Astrocyte (in vitro differentiated cells and primary cell): Measurements from ENCODE around the gene RELN. TPM values are rescaled to one million over a fixed set of nuclear protein-coding genes. Genes with fewer than 3 reads are reported as not detected.

Experiments used
- DNase-seq: peaks from one replicate; pipeline ENCODE4 v3.0.0-alpha.2; 2010; ENCODE audit warnings: low read depth
- FAIRE-seq: peaks from 2 replicates; lab custom pipeline; 2011; peaks lifted over from hg19 to GRCh38; lab: Jason Lieb, UNC
- H2AFZ ChIP-seq: 2 replicates; pipeline ENCODE4 v1.6.0; 2012; ENCODE audit warnings: low read depth, low read length, inconsistent platforms
- H3K27ac ChIP-seq: 2 replicates; pipeline ENCODE4 v1.5.1; 2011; ENCODE audit warnings: low read depth, low read length, inconsistent platforms
- H3K27me3 ChIP-seq: 2 replicates; pipeline ENCODE4 v1.6.0; 2011; ENCODE audit warnings: low read length, inconsistent platforms; ENCODE audit not compliant: insufficient read depth
- H3K36me3 ChIP-seq: 2 replicates; pipeline ENCODE4 v1.5.1; 2011; ENCODE audit warnings: low read length, inconsistent platforms; ENCODE audit not compliant: insufficient read depth
- H3K4me1 ChIP-seq: 2 replicates; pipeline ENCODE4 v1.5.1; 2011; ENCODE audit warnings: low read length, inconsistent platforms; ENCODE audit not compliant: insufficient read depth
- H3K4me2 ChIP-seq: 2 replicates; pipeline ENCODE4 v1.6.0; 2012; ENCODE audit warnings: low read length, inconsistent platforms
- H3K4me3 ChIP-seq: 2 replicates; pipeline ENCODE4 v1.5.1; 2011; ENCODE audit warnings: low read depth, mild to moderate bottlenecking, low read length, inconsistent platforms; ENCODE audit not compliant: insufficient read depth
- H3K79me2 ChIP-seq: 2 replicates; pipeline ENCODE4 v1.6.0; 2012; ENCODE audit warnings: mild to moderate bottlenecking, low read length, inconsistent platforms; ENCODE audit not compliant: insufficient read depth
- H3K9ac ChIP-seq: 2 replicates; pipeline ENCODE4 v1.6.0; 2012; ENCODE audit warnings: mild to moderate bottlenecking, low read length, inconsistent platforms
- H3K9me3 ChIP-seq: 2 replicates; pipeline ENCODE4 v1.5.1; 2012; ENCODE audit warnings: low read depth, mild to moderate bottlenecking, low read length, inconsistent platforms; ENCODE audit not compliant: insufficient read depth
- H4K20me1 ChIP-seq: 2 replicates; pipeline ENCODE4 v1.6.0; 2012; ENCODE audit warnings: low read length, inconsistent platforms; ENCODE audit not compliant: insufficient read depth
- H3K27ac Mint-ChIP-seq: one replicate; pipeline ENCODE4 v1.8.0; 2021; ENCODE audit warnings: mild to moderate bottlenecking, mixed read lengths; ENCODE audit not compliant: unreplicated experiment
- H3K27me3 Mint-ChIP-seq: one replicate; pipeline ENCODE4 v1.8.0; 2021; ENCODE audit warnings: low read depth, mixed read lengths; ENCODE audit not compliant: unreplicated experiment
- H3K36me3 Mint-ChIP-seq: one replicate; pipeline ENCODE4 v1.8.0; 2021; ENCODE audit warnings: low read depth, mixed read lengths; ENCODE audit not compliant: unreplicated experiment
- H3K4me1 Mint-ChIP-seq: one replicate; pipeline ENCODE4 v1.8.0; 2021; ENCODE audit warnings: low read depth, mixed read lengths; ENCODE audit not compliant: unreplicated experiment
- H3K4me3 Mint-ChIP-seq: one replicate; pipeline ENCODE4 v1.8.0; 2021; ENCODE audit warnings: mild to moderate bottlenecking, moderate library complexity, mixed read lengths; ENCODE audit not compliant: unreplicated experiment
- H3K9me3 Mint-ChIP-seq: one replicate; pipeline ENCODE4 v1.8.0; 2021; ENCODE audit warnings: mild to moderate bottlenecking, mixed read lengths; ENCODE audit not compliant: unreplicated experiment
- CTCF ChIP-seq: IDR thresholded peaks from 2 replicates; pipeline ENCODE4 v1.5.1; 2011; ENCODE audit warnings: low read depth, mild to moderate bottlenecking, inconsistent platforms, low read length, moderate library complexity; ENCODE audit not compliant: insufficient read depth
- EZH2 ChIP-seq: IDR thresholded peaks from 2 replicates; pipeline ENCODE4 v1.6.1; 2012; ENCODE audit warnings: mild to moderate bottlenecking, low read length, inconsistent platforms; ENCODE audit not compliant: insufficient read depth
- total RNA-seq: library from RNA; stranded (reverse); gene quantifications from 2 replicates; pipeline ENCODE4 v1.2.1, GENCODE V29; 2021

Gene RELN
- total RNA-seq, 1 donor from 2014 or later, result 0.98 TPM

- Mint-ChIP-seq H3K4me3 (no peak overlapping the region), H3K4me1 (no peaks in the 10 kb centered on the region)
Observed at GRCh38 chr7:103929901-103930311, 59.6 kb downstream of the RELN start.

GRCh38 chr7:103928581-103928980 is 60.9 kb downstream of the RELN start:
- TF ChIP-seq CTCF (no peak), EZH2 (no peak)
- no peak for FAIRE-seq
- no peaks in the 10 kb centered on the region for H3K4me1 Mint-ChIP-seq
- H3K9me3 ChIP-seq, result no peaks in the 10 kb centered on the region
- no peaks in the 10 kb centered on the region for H3K9me3 Mint-ChIP-seq
- H3K36me3 Mint-ChIP-seq, result no peaks in the 10 kb centered on the region
- H2AFZ ChIP-seq, result no peak overlapping the region
- no peaks in the 10 kb centered on the region for H3K79me2 ChIP-seq
- peaks cover 16% of the 10 kb centered on the region for H3K27me3 Mint-ChIP-seq
- H3K4me1 ChIP-seq, result no peaks in the 10 kb centered on the region
- no peaks in the 10 kb centered on the region for H3K36me3 ChIP-seq
- H3K4me3 ChIP-seq, result no peak overlapping the region
- H3K27ac ChIP-seq, result no peak overlapping the region
- DNase-seq, result no peak
- no peaks in the 10 kb centered on the region for H3K27me3 ChIP-seq
- no peak overlapping the region for H3K9ac ChIP-seq
- no peak overlapping the region for H3K4me2 ChIP-seq
- H3K27ac Mint-ChIP-seq, result no peak overlapping the region
- no peaks in the 10 kb centered on the region for H4K20me1 ChIP-seq
- no peak overlapping the region for H3K4me3 Mint-ChIP-seq

More at GRCh38 chr7:103929901-103930311, 59.6 kb downstream of the RELN start:
- Histone ChIP-seq H3K9ac (no peak overlapping the region), H3K79me2 (no peaks in the 10 kb centered on the region), H3K9me3 (no peaks in the 10 kb centered on the region), H3K36me3 (no peaks in the 10 kb centered on the region), H3K4me3 (no peak overlapping the region), H3K4me2 (no peak overlapping the region), H4K20me1 (no peaks in the 10 kb centered on the region), H3K4me1 (no peaks in the 10 kb centered on the region), H2AFZ (no peak overlapping the region), H3K27ac (no peak overlapping the region), H3K27me3 (no peaks in the 10 kb centered on the region)
- DNase-seq, result no peak
- no peak overlapping the region for H3K27ac Mint-ChIP-seq
- TF ChIP-seq EZH2 (no peak), CTCF (no peak)
- H3K9me3 Mint-ChIP-seq, result no peaks in the 10 kb centered on the region
- H3K27me3 Mint-ChIP-seq, result peaks cover 19% of the 10 kb centered on the region
- no peak for FAIRE-seq
- no peaks in the 10 kb centered on the region for H3K36me3 Mint-ChIP-seq

- DNase-seq (no peak), FAIRE-seq (no peak)
- Histone ChIP-seq H3K27me3 (no peaks in the 10 kb centered on the region), H3K4me3 (no peak overlapping the region), H3K9ac (no peak overlapping the region), H3K27ac (no peak overlapping the region), H3K9me3 (no peaks in the 10 kb centered on the region), H3K36me3 (no peaks in the 10 kb centered on the region), H3K79me2 (no peaks in the 10 kb centered on the region), H3K4me2 (no peak overlapping the region), H2AFZ (no peak overlapping the region), H3K4me1 (no peaks in the 10 kb centered on the region), H4K20me1 (no peaks in the 10 kb centered on the region)
- Mint-ChIP-seq H3K27me3 (peaks cover 3% of the 10 kb centered on the region), H3K4me1 (no peaks in the 10 kb centered on the region), H3K4me3 (no peak overlapping the region), H3K9me3 (peaks cover 4% of the 10 kb centered on the region), H3K27ac (no peak overlapping the region), H3K36me3 (no peaks in the 10 kb centered on the region)
- TF ChIP-seq CTCF (no peak), EZH2 (no peak)
Observed at GRCh38 chr7:103924184-103924583, 65.3 kb downstream of the RELN start.
